K562 (cell line): ENCODE measurements around the gene OCSTAMP. TPM values are rescaled to one million over a fixed set of nuclear protein-coding genes. Genes with fewer than 3 reads are reported as not detected.

Source experiments
- ATAC-seq: fragments of 200-7000 bp; cut with Tn5 transposase; 3 replicates; pipeline ENCODE4 v1.9.1; 2020; ENCODE audit warnings: moderate library complexity
- BruUV-seq: library from RNA; stranded (reverse); fragments of 400-500 nt; replicated peaks from 2 replicates; lab custom pipeline; 2021; lab: Mats Ljungman, UMichigan
- CTCF ChIA-PET: fragments of 300-600 bp; formaldehyde crosslinking; extraction: SDS; loops from one replicate; lab custom pipeline; 2021; ENCODE audit warnings: low intra/inter-chr PET ratio; lab: Yijun Ruan, JAX
- POLR2A ChIA-PET: fragments of 300-600, 350-650 bp; sonication (Branson Sonifier 250); formaldehyde crosslinking; extraction: SDS; loops from one replicate; lab custom pipeline; 2021; ENCODE audit warnings: antibody characterized with exemption, inconsistent platforms; lab: Yijun Ruan, JAX
- DNase-seq, 4 experiments: peaks; one replicate each; pipeline versions ENCODE4 v3.0.0 to v3.0.0-alpha.2; 2011 to 2018; ENCODE audit warnings: low spot score in 3 of 4, mixed read lengths in 3 of 4; ENCODE audit errors: extremely low read depth in 1 of 4
- FAIRE-seq: peaks from 2 replicates; lab custom pipeline; 2011; peaks lifted over from hg19 to GRCh38; lab: Jason Lieb, UNC
- H2AFZ ChIP-seq: 2 replicates; pipeline ENCODE4 v1.6.0; 2011; ENCODE audit warnings: low read depth, low read length, control low read depth, inconsistent platforms
- H3K27ac ChIP-seq: fragments of 200-600 bp; 3 replicates; pipeline ENCODE4 v1.8.0; 2011; ENCODE audit warnings: low read depth, mild to moderate bottlenecking, control low read depth, inconsistent platforms, low read length, moderate library complexity, mixed read lengths; ENCODE audit errors: extremely low read depth
- H3K27me3 ChIP-seq, 2 experiments: fragments of 300-600 bp in 1 of 2; 2 replicates in 1 of 2; 3 replicates in 1 of 2; pipeline versions ENCODE4 v1.6.0 to v1.8.0; 2011; ENCODE audit warnings: inconsistent platforms in 2 of 2, low read length in 2 of 2, mild to moderate bottlenecking in 1 of 2, mixed read lengths in 1 of 2, moderate library complexity in 1 of 2; ENCODE audit not compliant: control insufficient read depth in 2 of 2, insufficient read depth in 2 of 2
- H3K36me3 ChIP-seq: fragments of 300-600 bp; 3 replicates; pipeline ENCODE4 v1.8.0; 2011; ENCODE audit warnings: mild to moderate bottlenecking, low read length, inconsistent platforms; ENCODE audit not compliant: control insufficient read depth, insufficient read depth
- H3K4me1 ChIP-seq, 2 experiments: fragments of 200-600 bp in 1 of 2; replicated peaks in 1 of 2; 2 replicates in 1 of 2; 3 replicates in 1 of 2; pipeline versions ENCODE4 v1.5.1 to v1.8.0; 2011; ENCODE audit warnings: inconsistent platforms in 2 of 2, low read length in 2 of 2, mild to moderate bottlenecking in 1 of 2, mixed read lengths in 1 of 2, moderate library complexity in 1 of 2; ENCODE audit not compliant: control insufficient read depth in 2 of 2, insufficient read depth in 2 of 2
- H3K4me2 ChIP-seq: 2 replicates; pipeline ENCODE4 v1.6.1; 2011; ENCODE audit warnings: low read length, control low read depth, inconsistent platforms, mixed read lengths; ENCODE audit not compliant: insufficient read depth
- H3K4me3 ChIP-seq: fragments of 200-600 bp; sonication (generic), shearing (Covaris generic); 2 replicates; pipeline ENCODE4 v1.5.1; 2016; ENCODE audit warnings: control low read depth, inconsistent platforms
- H3K79me2 ChIP-seq: fragments of 200-600 bp; 3 replicates; pipeline ENCODE4 v1.8.0; 2011; ENCODE audit warnings: low read length, inconsistent platforms; ENCODE audit not compliant: control insufficient read depth, insufficient read depth
- H3K9ac ChIP-seq, 2 experiments: 2 replicates each; pipeline versions ENCODE4 v1.6.0 to v1.6.1; 2011; ENCODE audit warnings: low read depth in 2 of 2, low read length in 2 of 2, control low read depth in 1 of 2, inconsistent platforms in 1 of 2, mild to moderate bottlenecking in 1 of 2, mixed read lengths in 1 of 2; ENCODE audit not compliant: insufficient read depth in 1 of 2
- H3K9me1 ChIP-seq: one replicate; pipeline ENCODE4 v1.6.0; 2011; ENCODE audit warnings: inconsistent platforms, mild to moderate bottlenecking, low read length, moderate library complexity; ENCODE audit not compliant: control insufficient read depth, insufficient read depth
- H3K9me3 ChIP-seq: replicated peaks from 2 replicates; pipeline ENCODE4 v1.5.1; 2011; ENCODE audit warnings: low read depth, low read length, inconsistent platforms; ENCODE audit not compliant: control insufficient read depth, insufficient read depth
- H4K20me1 ChIP-seq: replicated peaks from 2 replicates; pipeline ENCODE4 v1.6.1; 2011; ENCODE audit warnings: low read length, inconsistent platforms, mixed read lengths; ENCODE audit not compliant: control insufficient read depth, insufficient read depth
- BRCA1 ChIP-seq, 2 experiments: fragments of 450-650 bp in 1 of 2; sonication (generic) in 1 of 2; formaldehyde crosslinking in 1 of 2; IDR thresholded peaks; 2 replicates each; pipeline versions ENCODE4 v1.5.0 to v1.6.1; 2017 to 2020; ENCODE audit warnings: mild to moderate bottlenecking in 1 of 2, missing genetic modification reagents in 1 of 2
- CBX3 ChIP-seq, 2 experiments: IDR thresholded peaks; 1 replicate in 1 of 2; 2 replicates in 1 of 2; pipeline ENCODE4 v1.6.1; 2012; ENCODE audit warnings: inconsistent platforms in 2 of 2, low read length in 2 of 2, borderline replicate concordance in 1 of 2, control low read depth in 1 of 2
- HNRNPH1 ChIP-seq: fragments of 200-400 bp; formaldehyde crosslinking; optimal IDR thresholded peaks from 2 replicates; pipeline ENCODE3; 2017; ENCODE audit warnings: low read depth, mild to moderate bottlenecking, low read length, moderate library complexity
- MTA2 ChIP-seq: fragments of 450-650 bp; IDR thresholded peaks from 2 replicates; pipeline ENCODE4 v1.6.1; 2016; ENCODE audit warnings: low read depth
- NFRKB ChIP-seq: fragments of 450-650 bp; IDR thresholded peaks from 2 replicates; pipeline ENCODE4 v1.6.1; 2016; ENCODE audit warnings: low read depth
- PHB2 ChIP-seq: fragments of 450-650 bp; IDR thresholded peaks from 2 replicates; pipeline ENCODE4 v1.6.1; 2017; ENCODE audit warnings: low read depth
- RUNX1 ChIP-seq: sonication (generic); IDR thresholded peaks from 2 replicates; pipeline ENCODE4 v1.6.1; 2016; ENCODE audit warnings: antibody characterized with exemption, low read depth
- SOX6 ChIP-seq: fragments of 450-650 bp; IDR thresholded peaks from 2 replicates; pipeline ENCODE4 v1.6.1; 2014; ENCODE audit warnings: mild to moderate bottlenecking
- SP2 ChIP-seq: IDR thresholded peaks from 2 replicates; pipeline ENCODE4 v1.6.1; 2011; ENCODE audit warnings: mild to moderate bottlenecking, low read depth, low read length, moderate library complexity; ENCODE audit not compliant: poor library complexity, severe bottlenecking; ENCODE audit errors: extremely low read depth
- TAF1 ChIP-seq: IDR thresholded peaks from 2 replicates; pipeline ENCODE4 v1.6.1; 2011; ENCODE audit warnings: mild to moderate bottlenecking, low read length, moderate library complexity; ENCODE audit not compliant: insufficient read depth, control insufficient read depth, severe bottlenecking; ENCODE audit errors: extremely low read depth
- THRAP3 ChIP-seq: fragments of 450-650 bp; IDR thresholded peaks from 2 replicates; pipeline ENCODE4 v1.6.1; 2016; ENCODE audit warnings: mild to moderate bottlenecking, inconsistent platforms, borderline replicate concordance
- ZBTB7A ChIP-seq: IDR thresholded peaks from 2 replicates; pipeline ENCODE4 v1.6.1; 2011; ENCODE audit warnings: low read depth, mild to moderate bottlenecking, low read length, moderate library complexity, borderline replicate concordance; ENCODE audit not compliant: control insufficient read depth
- ZFX ChIP-seq: sonication (generic); formaldehyde crosslinking; IDR thresholded peaks from 2 replicates; pipeline ENCODE4 v1.8.0; 2022; ENCODE audit warnings: mild to moderate bottlenecking, missing genetic modification reagents, moderate library complexity
- whole genome bisulfite sequencing: fragments of 100-300 bp; shearing (Covaris generic); methylation state at CpG from one replicate; pipeline ENCODE4 v1.1.6; 2016; ENCODE audit warnings: low coverage, mixed read lengths; ENCODE audit not compliant: insufficient coverage; ENCODE audit errors: missing lambda C conversion rate; 5-methylcytosine and 5-hydroxymethylcytosine counted together
- in situ Hi-C: fragments of 300-500 bp; cut with MboI; formaldehyde crosslinking; loops from 4 replicates; pipeline ENCODE4 v1.15.0; 2018; ENCODE audit warnings: inconsistent platforms, mixed read lengths
- intact Hi-C: fragments of 100-400 bp; cut with micrococcal nuclease; formaldehyde crosslinking; loops from 2 replicates; pipeline ENCODE4 v1.14.2; 2022
- polyA plus RNA-seq, 8 experiments: library from polyadenylated mRNA; depleted of rRNA in 4 of 8; stranded (reverse) in 5 of 8; unstranded in 3 of 8; fragments of >200 nt; fragmentation: Nextera tagmentation in 2 of 8; fragmentation: Illumina TruSeq in 1 of 8; extraction: Ambion mirVana in 2 of 8; extraction: Trizol in 1 of 8; gene quantifications; 2 replicates each; pipeline versions ENCODE4 v1.2.1 to v1.2.3, GENCODE V29; 2011 to 2014; ENCODE audit warnings: inconsistent platforms in 1 of 8, missing spikeins in 1 of 8
- total RNA-seq, 7 experiments: library from RNA; depleted of rRNA in 6 of 7; stranded (reverse); fragments of >200 nt in 6 of 7; fragmentation: Illumina TruSeq in 2 of 7; extraction: Trizol in 2 of 7; gene quantifications; 2 replicates each; pipeline versions ENCODE4 v1.2.1 to v1.2.3, GENCODE V29; 2011 to 2021; ENCODE audit warnings: low replicate concordance in 1 of 7
- TF ChIP-seq, protein P1 (sequence below): fragments of 450-650 bp; IDR thresholded peaks from 2 replicates; pipeline ENCODE4 v1.6.1; 2016; ENCODE audit warnings: antibody characterized with exemption
- TF ChIP-seq, protein P2 (sequence below): fragments of 250-450 bp; sonication (Bioruptor Pico); IDR thresholded peaks from 2 replicates; pipeline ENCODE4 v1.9.0; 2021; ENCODE audit warnings: mild to moderate bottlenecking
- TF ChIP-seq, protein P3 (sequence below): fragments of 200-800 bp; sonication (Bioruptor generic); IDR thresholded peaks from 2 replicates; pipeline ENCODE4 v1.6.1; 2017; ENCODE audit warnings: missing genetic modification characterization, missing compliant biosample characterization
- TF ChIP-seq, protein P4 (sequence below): fragments of 250-450 bp; sonication (Bioruptor Pico); IDR thresholded peaks from 2 replicates; pipeline ENCODE4 v1.5.0; 2021
- TF ChIP-seq, protein P5 (sequence below): fragments of 250-450 bp; sonication (Bioruptor Pico); IDR thresholded peaks from 2 replicates; pipeline ENCODE4 v1.8.0; 2021; ENCODE audit warnings: borderline replicate concordance, mild to moderate bottlenecking, moderate library complexity; ENCODE audit not compliant: poor library complexity, severe bottlenecking

The OCSTAMP gene
- total and polyA plus RNA-seq, 9 of the 15 experiments (the other 6 are each of a cell fraction or from before 2014, with no cell fraction given), result not detected

DNA sequence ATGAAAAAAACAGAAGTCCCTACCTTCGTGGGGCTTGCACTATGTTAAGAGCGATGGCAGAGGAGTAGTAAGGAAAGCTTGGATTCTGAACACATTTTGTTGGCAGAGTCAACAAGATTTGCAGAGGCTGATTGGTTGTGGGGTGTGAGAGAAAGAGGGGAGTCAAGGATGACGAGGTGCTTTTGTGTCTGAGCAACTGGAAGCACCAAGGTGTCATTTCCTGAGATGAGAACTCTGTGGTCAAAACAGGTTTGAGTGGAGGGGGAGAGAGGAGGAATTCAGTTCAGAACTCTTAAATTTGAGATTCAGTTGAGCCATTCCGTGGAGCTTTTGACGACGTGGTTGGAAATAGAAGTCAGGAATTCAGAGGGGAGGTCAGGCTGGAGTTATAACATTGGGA lies 3.5 kb downstream of the OCSTAMP start:
- H3K27ac ChIP-seq, result no peak overlapping the region
- CTCF ChIA-PET, result no interaction called here
- H3K4me2 ChIP-seq, result no peak overlapping the region
- intact Hi-C loops, result no loop called here
- no peak for DNase-seq
- H3K9me3 ChIP-seq, result no peaks in the 10 kb centered on the region
- no TSS peak for BruUV-seq
- no peak overlapping the region for H3K9ac ChIP-seq
- TF ChIP-seq, protein P1, sequence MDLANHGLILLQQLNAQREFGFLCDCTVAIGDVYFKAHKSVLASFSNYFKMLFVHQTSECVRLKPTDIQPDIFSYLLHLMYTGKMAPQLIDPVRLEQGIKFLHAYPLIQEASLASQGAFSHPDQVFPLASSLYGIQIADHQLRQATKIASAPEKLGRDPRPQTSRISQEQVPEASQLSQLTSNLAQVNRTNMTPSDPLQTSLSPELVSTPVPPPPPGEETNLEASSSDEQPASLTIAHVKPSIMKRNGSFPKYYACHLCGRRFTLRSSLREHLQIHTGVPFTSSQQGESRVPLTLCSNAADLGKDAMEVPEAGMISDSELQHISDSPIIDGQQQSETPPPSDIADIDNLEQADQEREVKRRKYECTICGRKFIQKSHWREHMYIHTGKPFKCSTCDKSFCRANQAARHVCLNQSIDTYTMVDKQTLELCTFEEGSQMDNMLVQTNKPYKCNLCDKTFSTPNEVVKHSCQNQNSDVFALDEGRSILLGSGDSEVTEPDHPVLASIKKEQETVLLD, result no peak
- TF ChIP-seq MTA2 (no peak), ZBTB7A (no peak), RUNX1 (no peak), SOX6 (no peak), ZFX (CRISPR knock-in tag) (no peak), HNRNPH1 (no peak), BRCA1 (IDR thresholded peaks at IDR 0.05) (no peak), BRCA1 (CRISPR knock-in tag; IDR thresholded peaks at IDR 0.05) (no peak), SP2 (no peak), THRAP3 (no peak), NFRKB (no peak), TAF1 (no peak), CBX3 (IDR thresholded peaks at IDR 0.05; ENCODE audit: borderline replicate concordance in 1 of 2, low read length in 2 of 2) (no peak), PHB2 (no peak)
- TF ChIP-seq, protein P2, sequence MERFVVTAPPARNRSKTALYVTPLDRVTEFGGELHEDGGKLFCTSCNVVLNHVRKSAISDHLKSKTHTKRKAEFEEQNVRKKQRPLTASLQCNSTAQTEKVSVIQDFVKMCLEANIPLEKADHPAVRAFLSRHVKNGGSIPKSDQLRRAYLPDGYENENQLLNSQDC (CRISPR knock-in tag), result no peak
- TF ChIP-seq, protein P3, sequence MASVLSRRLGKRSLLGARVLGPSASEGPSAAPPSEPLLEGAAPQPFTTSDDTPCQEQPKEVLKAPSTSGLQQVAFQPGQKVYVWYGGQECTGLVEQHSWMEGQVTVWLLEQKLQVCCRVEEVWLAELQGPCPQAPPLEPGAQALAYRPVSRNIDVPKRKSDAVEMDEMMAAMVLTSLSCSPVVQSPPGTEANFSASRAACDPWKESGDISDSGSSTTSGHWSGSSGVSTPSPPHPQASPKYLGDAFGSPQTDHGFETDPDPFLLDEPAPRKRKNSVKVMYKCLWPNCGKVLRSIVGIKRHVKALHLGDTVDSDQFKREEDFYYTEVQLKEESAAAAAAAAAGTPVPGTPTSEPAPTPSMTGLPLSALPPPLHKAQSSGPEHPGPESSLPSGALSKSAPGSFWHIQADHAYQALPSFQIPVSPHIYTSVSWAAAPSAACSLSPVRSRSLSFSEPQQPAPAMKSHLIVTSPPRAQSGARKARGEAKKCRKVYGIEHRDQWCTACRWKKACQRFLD (CRISPR knock-in tag), result no peak
- TF ChIP-seq, protein P4, sequence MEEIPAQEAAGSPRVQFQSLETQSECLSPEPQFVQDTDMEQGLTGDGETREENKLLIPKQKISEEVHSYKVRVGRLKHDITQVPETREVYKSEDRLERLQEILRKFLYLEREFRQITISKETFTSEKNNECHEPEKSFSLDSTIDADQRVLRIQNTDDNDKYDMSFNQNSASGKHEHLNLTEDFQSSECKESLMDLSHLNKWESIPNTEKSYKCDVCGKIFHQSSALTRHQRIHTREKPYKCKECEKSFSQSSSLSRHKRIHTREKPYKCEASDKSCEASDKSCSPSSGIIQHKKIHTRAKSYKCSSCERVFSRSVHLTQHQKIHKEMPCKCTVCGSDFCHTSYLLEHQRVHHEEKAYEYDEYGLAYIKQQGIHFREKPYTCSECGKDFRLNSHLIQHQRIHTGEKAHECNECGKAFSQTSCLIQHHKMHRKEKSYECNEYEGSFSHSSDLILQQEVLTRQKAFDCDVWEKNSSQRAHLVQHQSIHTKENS, result no peak
- TF ChIP-seq, protein P5, sequence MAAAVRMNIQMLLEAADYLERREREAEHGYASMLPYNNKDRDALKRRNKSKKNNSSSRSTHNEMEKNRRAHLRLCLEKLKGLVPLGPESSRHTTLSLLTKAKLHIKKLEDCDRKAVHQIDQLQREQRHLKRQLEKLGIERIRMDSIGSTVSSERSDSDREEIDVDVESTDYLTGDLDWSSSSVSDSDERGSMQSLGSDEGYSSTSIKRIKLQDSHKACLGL (CRISPR knock-in tag), result no peak
- TF ChIP-seq, all 486 proteins: peak for 0
- peaks cover 3 to 44% of the 10 kb centered on the region in 2 experiments; a peak in 4 of 5 replicates for H3K27me3 ChIP-seq
- ATAC-seq (no peak), FAIRE-seq (no peak)
- H4K20me1 ChIP-seq, result no peaks in the 10 kb centered on the region
- H3K4me3 ChIP-seq, result no peak overlapping the region
- no peaks in the 10 kb centered on the region for H3K9me1 ChIP-seq
- no peak overlapping the region for H2AFZ ChIP-seq
- H3K79me2 ChIP-seq, result no peaks in the 10 kb centered on the region
- peaks cover 0 to 9% of the 10 kb centered on the region in 2 experiments; a peak in 1 of 5 replicates for H3K4me1 ChIP-seq
- in situ Hi-C loops, result no loop called here
- no peaks in the 10 kb centered on the region for H3K36me3 ChIP-seq
- 0% methylated on average over 6 of the region's 6 CpGs for WGBS
- POLR2A ChIA-PET, result no interaction called here
